ENCODE results near the gene TAB2.

Gene TAB2

DNA sequence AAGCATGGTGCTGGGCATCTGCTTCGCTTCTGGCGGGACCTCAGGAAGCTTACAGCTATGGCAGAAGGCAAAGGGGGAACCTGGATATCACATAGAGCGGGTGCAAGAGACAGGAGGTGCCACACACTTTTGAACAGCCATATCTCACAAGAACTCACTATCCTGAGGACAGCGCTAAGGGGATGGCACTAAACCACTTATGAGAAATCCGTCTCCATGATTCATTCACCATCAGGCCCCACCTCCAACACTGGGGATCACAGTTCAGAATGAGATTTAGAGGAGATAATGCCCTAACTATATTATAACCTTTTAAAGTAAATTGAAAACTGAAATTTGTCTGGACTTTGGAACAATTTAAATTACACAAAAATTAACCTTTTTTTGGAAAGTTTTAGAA, 44.8 kb downstream of the TAB2 start:
- H3K4me3 ChIP-seq (ENCODE audit: low read depth in 1 of 5, low read length in 5 of 5): no peak overlapping the region
- H3K4me1 ChIP-seq (ENCODE audit: control insufficient read depth in 5 of 5, insufficient read depth in 5 of 5, low read length in 5 of 5): peaks cover 0 to 11% (median 3%) of the 10 kb centered on the region in 5 donors
- H3K27me3 ChIP-seq (ENCODE audit: control insufficient read depth in 5 of 5, insufficient read depth in 4 of 5, low read length in 5 of 5): no peaks in the 10 kb centered on the region
- H3K36me3 ChIP-seq (ENCODE audit: control insufficient read depth in 5 of 5, insufficient read depth in 5 of 5, low read length in 5 of 5): no peaks in the 10 kb centered on the region
- no peak overlapping the region for H3K9ac ChIP-seq (ENCODE audit: low read length in 5 of 5)
- no peaks in the 10 kb centered on the region for H3K9me3 ChIP-seq (ENCODE audit: control insufficient read depth in 5 of 5, low read length in 5 of 5)
- H3K27ac ChIP-seq (ENCODE audit: low read depth, low read length): no peak overlapping the region

- Histone ChIP-seq H3K27me3 (ENCODE audit: control insufficient read depth in 5 of 5, insufficient read depth in 4 of 5, low read length in 5 of 5) (no peaks in the 10 kb centered on the region), H3K4me3 (ENCODE audit: low read depth in 1 of 5, low read length in 5 of 5) (no peak overlapping the region), H3K9ac (ENCODE audit: low read length in 5 of 5) (no peak overlapping the region), H3K36me3 (ENCODE audit: control insufficient read depth in 5 of 5, insufficient read depth in 5 of 5, low read length in 5 of 5) (no peaks in the 10 kb centered on the region), H3K9me3 (ENCODE audit: control insufficient read depth in 5 of 5, low read length in 5 of 5) (no peaks in the 10 kb centered on the region), H3K27ac (ENCODE audit: low read depth, low read length) (no peak overlapping the region), H3K4me1 (ENCODE audit: control insufficient read depth in 5 of 5, insufficient read depth in 5 of 5, low read length in 5 of 5) (peaks cover 0 to 11% (median 3%) of the 10 kb centered on the region in 5 donors)
Measured at GRCh38 chr6:149363154-149363553, 45.6 kb downstream of the TAB2 start.

DNA sequence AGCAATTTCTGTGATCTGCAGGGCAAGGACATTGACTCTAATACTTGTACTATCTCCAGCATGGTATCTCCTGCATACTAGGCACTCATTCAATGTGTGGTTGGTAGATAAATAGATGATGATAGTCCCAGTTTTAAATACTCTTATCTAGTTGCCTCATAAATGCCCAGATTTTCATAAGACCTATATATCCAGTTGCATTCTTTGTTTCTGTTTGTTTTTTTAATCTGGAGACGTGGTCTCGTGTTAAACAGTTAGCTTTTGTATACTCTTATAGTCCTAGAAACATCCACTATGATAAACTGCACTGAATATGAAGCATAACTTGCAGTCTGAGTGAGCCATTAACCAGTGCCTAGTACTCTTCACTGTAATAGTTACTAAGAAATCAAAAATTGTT, 47.0 kb downstream of the TAB2 start:
- no peak overlapping the region for H3K9ac ChIP-seq (ENCODE audit: low read length in 5 of 5)
- no peaks in the 10 kb centered on the region for H3K27me3 ChIP-seq (ENCODE audit: control insufficient read depth in 5 of 5, insufficient read depth in 4 of 5, low read length in 5 of 5)
- no peak overlapping the region for H3K27ac ChIP-seq (ENCODE audit: low read depth, low read length)
- peaks cover 0 to 6% (median 0%) of the 10 kb centered on the region in 5 donors for H3K4me1 ChIP-seq (ENCODE audit: control insufficient read depth in 5 of 5, insufficient read depth in 5 of 5, low read length in 5 of 5)
- no peak overlapping the region for H3K4me3 ChIP-seq (ENCODE audit: low read depth in 1 of 5, low read length in 5 of 5)
- no peaks in the 10 kb centered on the region for H3K9me3 ChIP-seq (ENCODE audit: control insufficient read depth in 5 of 5, low read length in 5 of 5)
- no peaks in the 10 kb centered on the region for H3K36me3 ChIP-seq (ENCODE audit: control insufficient read depth in 5 of 5, insufficient read depth in 5 of 5, low read length in 5 of 5)

- no peak overlapping the region for H3K27ac ChIP-seq (ENCODE audit: low read depth, low read length)
- H3K36me3 ChIP-seq (ENCODE audit: control insufficient read depth in 5 of 5, insufficient read depth in 5 of 5, low read length in 5 of 5): no peaks in the 10 kb centered on the region
- H3K4me1 ChIP-seq (ENCODE audit: control insufficient read depth in 5 of 5, insufficient read depth in 5 of 5, low read length in 5 of 5): peaks cover 0 to 3% (median 0%) of the 10 kb centered on the region in 5 donors
- H3K27me3 ChIP-seq (ENCODE audit: control insufficient read depth in 5 of 5, insufficient read depth in 4 of 5, low read length in 5 of 5): no peaks in the 10 kb centered on the region
- H3K9me3 ChIP-seq (ENCODE audit: control insufficient read depth in 5 of 5, low read length in 5 of 5): no peaks in the 10 kb centered on the region
- H3K4me3 ChIP-seq (ENCODE audit: low read depth in 1 of 5, low read length in 5 of 5): no peak overlapping the region
- no peak overlapping the region for H3K9ac ChIP-seq (ENCODE audit: low read length in 5 of 5)
Measured at GRCh38 chr6:149365197-149365596, 47.7 kb downstream of the TAB2 start.

DNA sequence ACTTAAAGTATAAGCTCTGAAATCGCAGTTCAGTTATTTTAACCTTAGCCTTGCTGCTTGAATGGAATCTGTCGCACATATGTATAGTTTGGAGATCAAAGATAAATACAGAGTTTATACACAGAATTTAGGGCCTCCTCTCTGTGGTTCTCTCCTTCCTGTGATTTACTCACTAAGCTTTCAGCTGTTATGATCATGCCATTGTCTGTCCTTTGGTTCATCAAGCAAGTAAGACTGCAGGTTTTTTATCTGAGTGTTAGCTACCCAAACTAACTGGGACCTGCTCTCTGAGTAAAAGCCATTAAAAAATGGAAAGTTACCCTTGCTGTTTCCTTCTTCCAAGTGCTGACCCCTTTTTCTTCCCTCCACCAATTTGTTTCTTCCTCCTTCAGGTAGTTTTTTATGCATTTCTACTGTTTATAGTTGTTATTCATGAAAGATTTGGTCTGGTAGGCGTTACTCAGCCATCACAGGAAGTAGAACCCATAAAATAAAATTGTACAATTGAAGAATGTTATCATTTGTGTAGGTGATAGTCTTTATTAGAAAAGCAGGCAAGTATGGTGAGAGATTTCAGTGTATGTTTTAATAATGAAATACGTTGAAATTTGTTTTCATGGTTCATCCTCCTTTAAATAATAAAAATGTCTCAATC, 48.9 kb downstream of the TAB2 start:
- no peaks in the 10 kb centered on the region for H3K36me3 ChIP-seq (ENCODE audit: control insufficient read depth in 5 of 5, insufficient read depth in 5 of 5, low read length in 5 of 5)
- H3K9me3 ChIP-seq (ENCODE audit: control insufficient read depth in 5 of 5, low read length in 5 of 5): no peaks in the 10 kb centered on the region
- no peaks in the 10 kb centered on the region for H3K27me3 ChIP-seq (ENCODE audit: control insufficient read depth in 5 of 5, insufficient read depth in 4 of 5, low read length in 5 of 5)
- H3K4me1 ChIP-seq (ENCODE audit: control insufficient read depth in 5 of 5, insufficient read depth in 5 of 5, low read length in 5 of 5): peaks cover 0 to 3% (median 0%) of the 10 kb centered on the region in 5 donors
- no peak overlapping the region for H3K27ac ChIP-seq (ENCODE audit: low read depth, low read length)
- no peak overlapping the region for H3K4me3 ChIP-seq (ENCODE audit: low read depth in 1 of 5, low read length in 5 of 5)
- H3K9ac ChIP-seq (ENCODE audit: low read length in 5 of 5): no peak overlapping the region

DNA sequence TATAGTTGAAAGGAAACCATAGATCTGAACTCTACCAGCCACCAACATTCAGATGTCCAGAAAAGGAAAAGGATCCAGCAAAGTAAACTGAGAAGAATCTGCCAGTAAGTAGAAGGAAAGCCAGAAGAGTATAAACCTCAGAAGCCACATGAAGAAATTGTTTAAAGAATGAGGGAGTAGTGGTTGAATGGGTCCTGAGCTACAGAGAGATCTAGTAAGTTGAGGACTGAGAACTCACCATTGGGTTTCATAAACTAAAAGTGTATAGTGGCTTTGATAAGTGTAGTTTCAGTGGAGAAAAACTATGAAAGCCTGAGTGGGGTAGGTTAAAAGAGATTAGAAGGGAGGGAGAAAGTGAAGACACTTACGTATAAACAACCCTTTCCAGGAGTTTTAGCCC, 50.6 kb downstream of the TAB2 start:
- Histone ChIP-seq H3K4me3 (ENCODE audit: low read depth in 1 of 5, low read length in 5 of 5) (no peak overlapping the region), H3K9ac (ENCODE audit: low read length in 5 of 5) (no peak overlapping the region), H3K9me3 (ENCODE audit: control insufficient read depth in 5 of 5, low read length in 5 of 5) (no peaks in the 10 kb centered on the region), H3K27ac (ENCODE audit: low read depth, low read length) (no peak overlapping the region), H3K27me3 (ENCODE audit: control insufficient read depth in 5 of 5, insufficient read depth in 4 of 5, low read length in 5 of 5) (no peaks in the 10 kb centered on the region), H3K4me1 (ENCODE audit: control insufficient read depth in 5 of 5, insufficient read depth in 5 of 5, low read length in 5 of 5) (no peaks in the 10 kb centered on the region), H3K36me3 (ENCODE audit: control insufficient read depth in 5 of 5, insufficient read depth in 5 of 5, low read length in 5 of 5) (no peaks in the 10 kb centered on the region)

GRCh38 chr6:149371154-149371553, 53.6 kb downstream of the TAB2 start:
- Histone ChIP-seq H3K4me3 (ENCODE audit: low read depth in 1 of 5, low read length in 5 of 5) (no peak overlapping the region), H3K4me1 (ENCODE audit: control insufficient read depth in 5 of 5, insufficient read depth in 5 of 5, low read length in 5 of 5) (no peaks in the 10 kb centered on the region), H3K36me3 (ENCODE audit: control insufficient read depth in 5 of 5, insufficient read depth in 5 of 5, low read length in 5 of 5) (peaks cover 0 to 7% (median 0%) of the 10 kb centered on the region in 5 donors), H3K9ac (ENCODE audit: low read length in 5 of 5) (no peak overlapping the region), H3K27ac (ENCODE audit: low read depth, low read length) (no peak overlapping the region), H3K9me3 (ENCODE audit: control insufficient read depth in 5 of 5, low read length in 5 of 5) (no peaks in the 10 kb centered on the region), H3K27me3 (ENCODE audit: control insufficient read depth in 5 of 5, insufficient read depth in 4 of 5, low read length in 5 of 5) (no peaks in the 10 kb centered on the region)

- no peak overlapping the region for H3K27ac ChIP-seq (ENCODE audit: low read depth, low read length)
- H3K9ac ChIP-seq (ENCODE audit: low read length in 5 of 5): no peak overlapping the region
- H3K4me1 ChIP-seq (ENCODE audit: control insufficient read depth in 5 of 5, insufficient read depth in 5 of 5, low read length in 5 of 5): no peaks in the 10 kb centered on the region
- no peak overlapping the region for H3K4me3 ChIP-seq (ENCODE audit: low read depth in 1 of 5, low read length in 5 of 5)
- no peaks in the 10 kb centered on the region for H3K9me3 ChIP-seq (ENCODE audit: control insufficient read depth in 5 of 5, low read length in 5 of 5)
- peaks cover 0 to 7% (median 0%) of the 10 kb centered on the region in 5 donors for H3K36me3 ChIP-seq (ENCODE audit: control insufficient read depth in 5 of 5, insufficient read depth in 5 of 5, low read length in 5 of 5)
- H3K27me3 ChIP-seq (ENCODE audit: control insufficient read depth in 5 of 5, insufficient read depth in 4 of 5, low read length in 5 of 5): no peaks in the 10 kb centered on the region
Measured at GRCh38 chr6:149372062-149372461, 54.5 kb downstream of the TAB2 start.

- Histone ChIP-seq H3K36me3 (ENCODE audit: control insufficient read depth in 5 of 5, insufficient read depth in 5 of 5, low read length in 5 of 5) (peaks cover 5 to 13% (median 7%) of the 10 kb centered on the region in 5 donors), H3K9ac (ENCODE audit: low read length in 5 of 5) (no peak overlapping the region), H3K4me1 (ENCODE audit: control insufficient read depth in 5 of 5, insufficient read depth in 5 of 5, low read length in 5 of 5) (no peaks in the 10 kb centered on the region), H3K27ac (ENCODE audit: low read depth, low read length) (no peak overlapping the region), H3K27me3 (ENCODE audit: control insufficient read depth in 5 of 5, insufficient read depth in 4 of 5, low read length in 5 of 5) (no peaks in the 10 kb centered on the region), H3K4me3 (ENCODE audit: low read depth in 1 of 5, low read length in 5 of 5) (no peak overlapping the region), H3K9me3 (ENCODE audit: control insufficient read depth in 5 of 5, low read length in 5 of 5) (no peaks in the 10 kb centered on the region)
Measured at GRCh38 chr6:149373511-149373910, 56.0 kb downstream of the TAB2 start.

DNA sequence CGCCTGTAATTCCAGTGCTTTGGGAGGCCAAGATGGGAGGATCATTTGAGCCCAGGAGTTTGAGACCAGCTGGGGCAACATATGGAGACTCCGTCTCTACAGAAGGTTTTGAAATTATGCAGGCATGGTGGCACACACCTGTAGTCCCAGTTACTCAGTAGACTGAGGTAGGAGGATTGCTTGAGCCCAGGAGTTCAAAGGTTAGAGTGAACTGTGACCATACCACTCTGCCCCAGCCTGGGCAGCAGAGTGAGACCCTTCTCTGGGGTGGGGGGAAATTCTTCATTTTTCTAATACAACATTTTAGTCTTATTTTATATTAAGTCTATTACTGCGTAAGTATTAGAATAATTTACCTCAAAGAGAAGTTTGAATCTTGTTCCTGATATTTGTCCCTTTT, 62.5 kb downstream of the TAB2 start:
- Histone ChIP-seq H3K9ac (ENCODE audit: low read length in 5 of 5) (no peak overlapping the region), H3K27me3 (ENCODE audit: control insufficient read depth in 5 of 5, insufficient read depth in 4 of 5, low read length in 5 of 5) (no peaks in the 10 kb centered on the region), H3K9me3 (ENCODE audit: control insufficient read depth in 5 of 5, low read length in 5 of 5) (no peaks in the 10 kb centered on the region), H3K36me3 (ENCODE audit: control insufficient read depth in 5 of 5, insufficient read depth in 5 of 5, low read length in 5 of 5) (peaks cover 15 to 35% (median 28%) of the 10 kb centered on the region in 5 donors), H3K27ac (ENCODE audit: low read depth, low read length) (no peak overlapping the region), H3K4me3 (ENCODE audit: low read depth in 1 of 5, low read length in 5 of 5) (no peak overlapping the region), H3K4me1 (ENCODE audit: control insufficient read depth in 5 of 5, insufficient read depth in 5 of 5, low read length in 5 of 5) (peaks cover 0 to 4% (median 0%) of the 10 kb centered on the region in 5 donors)

All from subcutaneous abdominal adipose tissue (tissue), 5 donors.